OCI-M2 (cell line): ENCODE data around the gene AQP2.

Experiments used
- DNase-seq: peaks from one replicate; lab custom pipeline; 2025; ENCODE audit not compliant: unreplicated experiment; lab: John Stamatoyannopoulos, UW

Gene AQP2

GRCh38 chr12:49939707-49940106 lies 10.8 kb upstream of the AQP2 start:
- DNase-seq, result no peak

DNA sequence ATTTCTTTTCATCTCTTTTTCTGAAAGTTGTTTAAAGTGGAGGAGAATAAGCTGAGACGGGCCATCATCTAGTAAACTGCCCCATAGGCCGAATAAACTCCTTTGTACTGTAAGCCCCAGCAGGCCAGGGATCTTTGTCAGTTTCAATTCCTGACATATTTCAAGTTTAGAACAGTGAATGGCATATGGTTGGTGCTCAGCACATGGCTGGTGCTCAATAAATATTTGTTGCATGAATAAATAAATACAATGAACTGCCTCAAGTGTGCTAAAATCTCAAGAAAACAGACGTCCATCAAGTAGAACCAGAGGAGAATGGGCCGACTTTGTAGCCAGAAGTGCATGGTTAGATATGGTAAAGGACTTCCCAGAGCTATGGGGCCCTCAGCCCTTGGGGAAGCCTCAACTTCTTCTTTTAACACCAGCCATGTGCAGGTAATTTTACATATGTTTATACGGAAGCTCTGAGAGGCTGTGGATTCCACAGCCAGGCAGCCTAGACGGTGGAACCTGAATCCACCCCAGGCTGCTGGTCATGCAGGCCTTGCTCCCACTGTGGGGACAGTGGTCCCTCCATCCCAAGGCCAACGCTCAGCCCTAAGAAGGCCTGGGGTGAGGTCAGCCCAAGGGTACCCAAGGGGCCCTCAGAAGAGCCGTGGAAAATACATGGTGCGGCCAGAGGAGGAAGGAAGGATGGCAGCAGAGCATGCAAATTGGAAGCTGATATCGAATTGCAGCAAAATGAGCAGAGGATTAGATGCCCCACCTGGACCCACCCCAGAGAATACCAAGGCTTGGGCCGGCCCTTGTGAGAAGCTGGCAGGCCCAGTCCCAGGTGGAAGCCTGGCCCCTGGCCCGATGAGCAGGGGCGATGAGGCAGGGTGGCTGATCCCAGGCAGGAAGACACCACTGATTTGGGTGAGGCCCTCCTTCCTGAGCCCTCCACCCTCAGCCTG lies 8.7 kb upstream of the AQP2 start:
- DNase-seq, result no peak

DNA sequence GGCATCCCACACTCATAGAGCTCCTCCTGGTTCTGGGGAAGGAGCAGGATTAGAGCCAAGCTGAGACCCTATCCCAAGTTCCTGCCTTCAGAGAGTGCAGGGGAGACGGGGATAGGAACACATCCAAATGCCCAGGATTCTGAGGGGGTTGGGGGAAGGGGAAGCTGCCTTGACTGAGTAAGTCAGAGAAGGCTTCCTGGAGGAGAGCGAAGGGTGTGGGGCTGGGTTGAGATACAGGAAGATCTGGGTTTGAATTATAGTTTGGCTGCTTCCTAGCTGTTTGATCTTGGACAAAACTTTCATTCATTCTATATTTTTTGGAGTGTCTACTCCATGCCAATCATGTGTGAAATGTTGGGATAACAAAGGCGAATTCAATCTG lies 8.0 kb upstream of the AQP2 start:
- no peak for DNase-seq

GRCh38 chr12:49942921-49943624 lies 7.5 kb upstream of the AQP2 start:
- no peak for DNase-seq

- no peak for DNase-seq
These were observed 6.9 kb upstream of the AQP2 start for GRCh38 chr12:49943625-49943960.

- no peak for DNase-seq
These were observed 6.5 kb upstream of the AQP2 start for GRCh38 chr12:49944046-49944445.

DNA sequence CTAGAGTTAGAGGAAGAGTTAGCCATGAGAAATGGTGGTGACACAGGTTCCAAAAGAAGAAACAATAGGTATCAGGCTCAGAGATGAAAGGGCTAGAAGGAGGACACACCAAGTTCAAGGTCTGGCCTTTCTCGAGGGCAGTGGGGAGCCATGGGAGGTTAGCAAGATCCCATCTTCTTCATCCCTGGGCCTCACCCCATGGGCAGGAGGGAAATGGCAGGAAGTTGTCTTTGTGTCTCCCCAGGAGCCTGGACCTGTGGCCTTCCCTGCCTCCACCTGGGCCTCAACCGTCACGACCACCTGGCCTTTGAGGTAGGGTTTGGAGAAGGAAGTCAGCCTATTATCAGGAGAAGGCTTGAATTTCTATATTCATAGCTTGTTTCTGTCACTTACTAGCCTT lies 5.8 kb upstream of the AQP2 start:
- DNase-seq, result no peak

DNA sequence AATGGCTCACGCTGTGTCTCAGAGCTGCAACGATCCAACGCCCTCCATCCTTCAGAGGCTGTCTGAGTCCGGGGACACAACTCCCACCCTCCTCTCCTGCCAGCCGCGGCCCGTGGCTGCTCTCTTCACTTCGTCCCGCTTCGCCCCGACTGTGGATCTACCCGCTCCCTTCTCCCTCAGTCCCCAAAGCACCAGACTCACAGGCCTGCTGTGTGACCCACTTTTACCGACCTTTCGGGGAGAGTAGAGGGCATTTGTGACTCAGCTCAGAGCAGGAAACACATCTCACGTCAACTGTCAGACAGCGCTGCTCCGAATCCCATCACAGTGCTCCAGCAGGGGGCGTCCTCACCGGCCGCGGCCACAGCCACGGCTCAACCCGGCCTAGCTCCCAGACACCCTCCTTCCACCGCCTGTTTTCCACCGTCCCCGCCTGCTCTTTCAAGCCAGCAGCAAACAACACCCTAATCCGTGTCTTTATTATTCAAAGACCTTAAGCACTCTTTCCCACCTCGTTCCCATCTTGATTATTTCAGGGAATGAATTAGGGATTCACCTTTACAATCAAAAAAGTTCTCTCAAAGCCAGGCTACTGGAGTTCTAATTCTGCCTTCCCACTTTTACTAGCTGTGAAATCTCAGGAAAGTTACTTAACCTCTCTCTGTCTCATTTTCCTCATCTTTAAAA lies 5.0 kb upstream of the AQP2 start:
- DNase-seq, result no peak

DNA sequence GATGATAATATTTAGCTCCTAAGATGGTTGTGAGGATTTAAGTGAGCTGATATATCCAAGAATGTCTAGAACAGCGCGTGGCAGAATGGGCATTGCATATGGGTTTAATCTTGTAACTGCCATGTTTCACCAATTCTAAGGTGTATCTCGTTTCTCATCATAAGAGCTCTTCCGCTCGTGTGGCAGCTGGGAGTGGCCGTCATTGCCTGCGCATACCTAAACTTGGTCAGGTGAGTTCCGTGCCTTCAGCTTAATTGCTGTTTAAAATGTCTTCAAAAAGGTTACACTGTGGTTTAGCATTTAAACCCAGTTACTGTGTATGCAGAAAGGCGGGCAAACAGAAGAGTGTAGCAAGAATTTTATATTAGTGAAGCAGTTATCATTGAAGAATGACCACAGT lies 4.5 kb upstream of the AQP2 start:
- DNase-seq, result no peak

DNA sequence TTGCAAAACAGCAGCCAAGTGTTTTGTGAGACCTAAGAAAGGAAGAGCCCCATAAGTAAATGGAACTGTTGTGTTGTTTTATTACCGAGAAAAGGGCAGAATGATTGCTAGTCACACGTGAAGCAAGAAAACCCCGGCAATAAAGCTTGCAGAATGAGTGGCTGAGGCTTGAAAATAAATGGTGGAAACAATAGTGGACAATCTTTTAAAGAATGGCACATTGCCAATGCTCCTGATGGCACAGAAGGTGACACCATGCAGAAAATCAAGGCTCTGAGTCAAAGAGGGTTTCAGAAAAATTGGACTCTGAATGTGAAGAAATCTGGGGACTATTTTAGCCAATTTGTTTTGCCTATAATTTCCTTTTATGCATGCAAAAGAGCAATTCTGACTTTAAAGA lies 4.0 kb upstream of the AQP2 start:
- DNase-seq, result no peak

- DNase-seq, result no peak
These were observed 2.8 kb upstream of the AQP2 start for GRCh38 chr12:49947593-49948226.

DNA sequence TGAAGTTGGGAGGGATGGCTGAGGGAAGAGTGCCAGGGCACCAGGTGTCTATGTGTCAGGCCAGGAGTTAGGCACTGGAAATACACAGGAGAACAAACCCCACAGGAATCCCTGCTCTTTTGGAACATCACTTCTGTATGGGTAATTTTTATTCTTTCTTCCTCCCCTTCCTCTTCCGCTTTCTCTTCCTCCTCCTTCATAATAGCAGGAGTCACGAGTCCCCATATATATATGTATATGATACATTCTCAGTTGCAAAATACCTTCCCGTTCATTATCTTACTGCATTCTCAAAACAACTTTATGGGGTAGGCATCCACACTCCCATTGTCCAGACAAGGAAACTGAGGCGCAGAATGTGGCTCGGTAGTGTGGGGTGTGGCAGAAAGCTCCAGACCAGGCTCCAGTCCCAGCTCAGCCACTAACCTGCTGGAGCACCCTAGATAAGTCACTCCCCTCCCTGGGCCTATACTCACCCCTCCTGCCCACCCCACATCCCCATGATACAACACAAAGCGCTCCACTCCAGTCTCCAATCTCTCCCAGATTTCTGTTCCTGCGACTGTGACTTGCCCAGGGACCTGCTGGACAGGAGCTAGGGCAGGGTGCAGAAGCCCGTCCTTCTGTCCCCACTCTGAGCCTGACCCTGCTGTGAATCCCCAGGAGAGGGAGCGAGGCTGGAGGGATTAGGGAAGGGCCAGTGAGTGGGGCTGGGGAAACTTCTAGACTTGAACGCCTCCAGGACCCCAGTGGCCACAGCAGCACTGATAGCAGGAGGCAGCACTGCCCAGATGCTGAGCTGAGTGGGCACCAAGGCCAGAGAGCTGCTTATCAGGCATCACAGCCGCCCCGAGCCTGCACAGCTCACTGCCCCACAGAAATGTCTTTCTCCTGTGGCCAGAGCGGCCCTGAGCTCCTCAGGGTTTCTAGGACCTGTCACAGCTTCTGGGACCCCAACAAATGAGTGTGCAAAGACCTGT lies 1.4 kb upstream of the AQP2 start:
- DNase-seq, result no peak

- DNase-seq, result no peak
These were observed 671 bp upstream of the AQP2 start for GRCh38 chr12:49949866-49950265.

DNA sequence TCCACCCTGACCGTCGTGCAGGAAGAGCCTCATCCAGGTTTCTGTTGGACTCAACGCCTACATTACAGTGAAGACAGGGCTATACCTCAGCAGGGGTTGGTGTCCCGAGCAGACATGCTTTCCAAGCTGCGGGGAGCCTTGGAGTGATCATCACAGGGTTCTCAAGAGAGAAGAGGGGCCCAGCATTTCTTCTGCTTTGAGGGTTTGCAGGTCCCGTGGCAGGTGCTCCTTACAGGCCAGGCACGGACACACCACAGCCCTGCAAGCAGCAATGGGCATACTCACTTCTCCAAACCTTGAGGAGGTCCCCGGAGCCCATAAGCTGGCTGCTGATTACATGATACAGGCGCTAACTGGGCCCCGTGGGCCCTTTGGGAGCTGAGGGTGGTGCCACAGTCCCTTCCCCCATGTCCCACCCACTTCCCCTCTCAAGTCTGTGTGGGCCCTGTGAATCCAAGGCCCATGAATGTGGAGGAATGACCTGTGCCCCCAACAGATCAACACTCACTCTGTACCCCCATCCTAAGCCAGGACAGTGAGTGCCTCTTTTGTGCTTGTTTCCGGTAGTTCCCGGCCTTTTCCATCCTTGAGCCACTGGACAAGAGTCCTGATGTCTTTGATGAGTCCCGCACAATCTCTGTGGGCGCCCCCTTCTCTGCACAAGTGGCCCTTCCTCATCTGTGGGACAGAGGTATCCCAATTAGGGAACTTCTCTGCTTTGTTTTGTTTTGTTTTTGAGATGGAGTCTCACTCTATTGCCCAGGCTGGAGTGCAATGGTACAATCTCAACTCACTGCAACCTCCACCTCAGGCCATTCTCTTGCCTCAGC lies 1.1 kb downstream of the AQP2 start:
- DNase-seq, result no peak

DNA sequence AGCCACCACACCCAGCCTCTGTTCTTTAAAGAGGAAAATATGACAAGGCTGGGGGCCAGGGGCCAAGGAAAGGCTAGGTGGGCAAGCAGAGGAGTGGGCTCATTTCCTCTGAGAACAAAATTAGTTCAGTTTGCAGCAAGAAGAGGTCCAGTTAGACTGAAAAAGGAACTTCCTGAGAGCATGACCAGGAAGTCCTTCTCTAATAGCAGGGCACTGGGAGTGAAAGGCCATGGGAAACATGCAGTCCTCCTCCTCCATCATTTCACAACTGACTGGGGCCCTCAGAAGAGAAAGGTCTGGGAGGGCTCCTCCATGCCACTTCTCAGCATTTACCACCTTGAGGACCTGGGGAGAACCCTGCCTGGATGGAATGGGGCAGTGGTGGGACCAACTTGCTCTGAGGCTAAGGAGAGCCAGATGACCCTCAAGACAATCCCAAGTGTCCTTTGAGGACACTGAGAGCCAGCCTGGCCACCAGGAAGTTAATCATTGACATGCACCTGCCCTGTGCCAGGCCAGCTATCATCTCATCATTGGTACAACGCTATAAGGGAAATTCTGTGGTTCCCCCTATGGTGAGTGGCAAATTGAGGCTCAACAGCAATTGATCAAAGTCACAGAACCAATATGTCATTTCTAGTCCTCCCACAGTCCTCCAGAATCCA lies 2.0 kb downstream of the AQP2 start:
- no peak for DNase-seq

DNA sequence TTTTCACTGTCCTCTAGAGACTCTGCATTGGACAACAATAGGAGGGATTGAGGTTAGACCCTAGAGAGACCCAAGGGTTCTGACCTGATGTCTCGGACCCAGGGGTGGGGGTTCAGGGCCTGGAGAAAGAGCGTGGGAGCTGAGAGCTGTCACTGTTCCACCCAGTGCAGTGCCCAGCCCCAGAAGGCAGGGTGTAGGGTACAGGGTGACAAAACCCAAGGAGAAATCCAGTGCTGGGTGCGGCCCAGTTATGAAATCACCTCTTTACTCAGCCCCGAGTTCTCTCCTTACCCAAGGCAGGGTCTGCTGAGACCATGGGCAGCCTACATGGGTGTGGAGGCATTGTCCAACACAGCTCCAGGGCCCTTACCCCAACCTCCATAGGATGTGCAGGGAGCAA lies 2.6 kb downstream of the AQP2 start:
- no peak for DNase-seq

DNA sequence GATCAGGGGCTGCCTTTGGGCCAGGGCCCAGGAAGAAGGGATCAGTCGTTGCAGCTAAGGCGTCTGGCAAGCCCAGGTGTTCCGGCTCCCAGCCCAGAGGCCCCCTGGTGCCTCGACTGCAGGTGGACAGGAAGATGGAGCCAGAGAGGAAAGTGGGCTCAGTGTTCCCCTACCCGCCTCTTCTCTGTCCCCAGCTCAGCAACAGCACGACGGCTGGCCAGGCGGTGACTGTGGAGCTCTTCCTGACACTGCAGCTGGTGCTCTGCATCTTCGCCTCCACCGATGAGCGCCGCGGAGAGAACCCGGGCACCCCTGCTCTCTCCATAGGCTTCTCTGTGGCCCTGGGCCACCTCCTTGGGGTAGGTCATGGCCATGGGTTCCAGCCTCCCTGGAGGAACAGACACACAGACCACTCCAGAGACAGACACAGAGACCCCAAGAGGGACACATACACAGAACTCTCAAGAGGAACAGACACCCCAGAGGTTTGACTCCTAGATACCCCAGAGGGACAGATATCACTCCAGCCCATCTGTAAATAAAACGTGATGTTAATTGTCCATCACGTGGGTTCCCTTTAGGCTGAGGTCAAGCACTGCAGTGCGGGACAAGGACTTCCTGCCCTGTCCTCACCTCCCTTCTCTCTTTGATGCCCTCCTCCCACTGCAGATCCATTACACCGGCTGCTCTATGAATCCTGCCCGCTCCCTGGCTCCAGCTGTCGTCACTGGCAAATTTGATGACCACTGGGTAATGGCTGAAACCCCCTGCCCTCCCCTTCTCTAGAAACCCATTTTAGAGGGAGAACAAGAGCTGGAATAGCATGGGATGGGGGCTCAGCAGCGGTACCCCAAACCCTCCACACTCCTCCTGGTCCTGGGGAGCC lies 3.7 kb downstream of the AQP2 start:
- DNase-seq, result no peak
